Tibial artery (tissue), 4 donors: ENCODE data around the gene CD34.

ENCODE experiments used
- DNase-seq, 2 donors: peaks; one replicate each; pipeline ENCODE4 v3.0.0-alpha.2; 2019
- H3K27ac ChIP-seq, 2 donors: fragments of 200-600 bp; sonication (generic) in 1 of 2; 1 replicate in 1 of 2; 2 replicates in 1 of 2; pipeline ENCODE4 v1.5.1; 2018 to 2019; ENCODE audit warnings: mild to moderate bottlenecking in 1 of 2
- H3K27me3 ChIP-seq, 2 donors: fragments of 200-600 bp; sonication (generic) in 1 of 2; one replicate each; pipeline versions ENCODE4 v1.5.1 to v1.6.0; 2016 to 2019
- H3K36me3 ChIP-seq, 3 donors: fragments of 200-600 bp; sonication (generic) in 2 of 3; one replicate each; pipeline ENCODE4 v1.5.1; 2016 to 2019; ENCODE audit warnings: mild to moderate bottlenecking in 2 of 3
- H3K4me1 ChIP-seq, 4 donors: fragments of 200-600 bp; sonication (generic) in 2 of 4; 1 replicate in 3 of 4; 2 replicates in 1 of 4; pipeline ENCODE4 v1.5.1; 2016 to 2019
- H3K4me3 ChIP-seq, 2 donors: fragments of 200-600 bp; sonication (generic) in 1 of 2; 1 replicate in 1 of 2; 2 replicates in 1 of 2; pipeline ENCODE4 v1.5.1; 2018 to 2019; ENCODE audit warnings: mild to moderate bottlenecking in 2 of 2
- H3K9me3 ChIP-seq, 3 donors: fragments of 200-600 bp; sonication (generic) in 1 of 3; one replicate each; pipeline ENCODE4 v1.5.1; 2016 to 2019
- CTCF ChIP-seq, 2 experiments: fragments of 200-600 bp in 1 of 2; fragments of 450-650 bp in 1 of 2; IDR thresholded peaks; one replicate each; pipeline ENCODE4 v1.5.1; 2017 to 2019; ENCODE audit warnings: antibody characterized with exemption in 2 of 2, mild to moderate bottlenecking in 1 of 2, moderate library complexity in 1 of 2
- intact Hi-C: fragments of 100-400 bp; cut with DNase I; formaldehyde crosslinking; loops from one replicate; pipeline ENCODE4 v1.15.0; 2023; ENCODE audit warnings: low total_unique reads

CD34 gene

GRCh38 chr1:207856276-207857023 is 54.5 kb downstream of the CD34 start:
- Histone ChIP-seq H3K9me3 (no peaks in the 10 kb centered on the region), H3K4me3 (no peak overlapping the region), H3K27ac (no peak overlapping the region), H3K4me1 (peaks cover 0 to 67% (median 45%) of the 10 kb centered on the region in 4 donors), H3K36me3 (peaks cover 0 to 10% (median 0%) of the 10 kb centered on the region in 3 donors), H3K27me3 (no peaks in the 10 kb centered on the region)
- TF ChIP-seq CTCF (IDR thresholded peaks at IDR 0.05): no peak
- no peak for DNase-seq
- intact Hi-C loops: no loop called here

GRCh38 chr1:207854001-207854400 is 56.9 kb downstream of the CD34 start:
- no peaks in the 10 kb centered on the region for H3K27me3 ChIP-seq
- DNase-seq: no peak
- peaks cover 0 to 73% (median 52%) of the 10 kb centered on the region in 4 donors for H3K4me1 ChIP-seq
- no peak for TF ChIP-seq CTCF (IDR thresholded peaks at IDR 0.05)
- peaks cover 0 to 1% (median 0%) of the 10 kb centered on the region in 3 donors for H3K36me3 ChIP-seq
- H3K4me3 ChIP-seq: no peak overlapping the region
- intact Hi-C loops: no loop called here
- no peaks in the 10 kb centered on the region for H3K9me3 ChIP-seq
- no peak overlapping the region for H3K27ac ChIP-seq

- H3K36me3 ChIP-seq: no peaks in the 10 kb centered on the region
- intact Hi-C loops: no loop called here
- no peak overlapping the region for H3K4me3 ChIP-seq
- H3K27me3 ChIP-seq: no peaks in the 10 kb centered on the region
- no peaks in the 10 kb centered on the region for H3K9me3 ChIP-seq
- DNase-seq: peak in 1 of 2 donors; percentile 47
- TF ChIP-seq CTCF (IDR thresholded peaks at IDR 0.05): no peak
- H3K27ac ChIP-seq: no peak overlapping the region
- peaks cover 0 to 72% (median 49%) of the 10 kb centered on the region in 4 donors for H3K4me1 ChIP-seq
Observed at GRCh38 chr1:207853372-207853757, 57.6 kb downstream of the CD34 start.

GRCh38 chr1:207852576-207853371 is 58.2 kb downstream of the CD34 start:
- H3K27ac ChIP-seq: peak overlapping the region in 1 of 2 donors; percentile 15
- intact Hi-C loops: no loop called here
- no peak for DNase-seq
- H3K36me3 ChIP-seq: no peaks in the 10 kb centered on the region
- H3K27me3 ChIP-seq: no peaks in the 10 kb centered on the region
- H3K4me3 ChIP-seq: no peak overlapping the region
- TF ChIP-seq CTCF (IDR thresholded peaks at IDR 0.05): no peak
- peaks cover 0 to 75% (median 53%) of the 10 kb centered on the region in 4 donors for H3K4me1 ChIP-seq
- no peaks in the 10 kb centered on the region for H3K9me3 ChIP-seq

GRCh38 chr1:207851696-207852095 is 59.2 kb downstream of the CD34 start:
- DNase-seq: no peak
- Histone ChIP-seq H3K27ac (peak overlapping the region; percentile 20 to 29), H3K4me3 (no peak overlapping the region), H3K4me1 (peaks cover 0 to 77% (median 51%) of the 10 kb centered on the region in 4 donors), H3K27me3 (no peaks in the 10 kb centered on the region), H3K36me3 (no peaks in the 10 kb centered on the region), H3K9me3 (no peaks in the 10 kb centered on the region)
- no peak for TF ChIP-seq CTCF (IDR thresholded peaks at IDR 0.05)
- intact Hi-C loops: no loop called here
